ENCODE data around the gene SUCO.

The SUCO gene

GRCh38 chr1:172547071-172547470 is 14.1 kb downstream of the SUCO start:
- H3K36me3 ChIP-seq (ENCODE audit: control insufficient read depth, insufficient read depth, low read length) = no peaks in the 10 kb centered on the region
- H3K9me3 ChIP-seq (ENCODE audit: control insufficient read depth, insufficient read depth, low read length) = no peaks in the 10 kb centered on the region
- peaks cover 28% of the 10 kb centered on the region for H3K4me1 ChIP-seq (ENCODE audit: control insufficient read depth, insufficient read depth, low read length)
- no peak overlapping the region for H3K9ac ChIP-seq (ENCODE audit: low read depth, low read length)
- no peak overlapping the region for H3K4me3 ChIP-seq (ENCODE audit: low read depth, low read length)
- H3K27me3 ChIP-seq (ENCODE audit: control insufficient read depth, insufficient read depth, low read length) = no peaks in the 10 kb centered on the region

GRCh38 chr1:172549621-172550280 is 16.8 kb downstream of the SUCO start:
- H3K27me3 ChIP-seq (ENCODE audit: control insufficient read depth, insufficient read depth, low read length) = no peaks in the 10 kb centered on the region
- H3K36me3 ChIP-seq (ENCODE audit: control insufficient read depth, insufficient read depth, low read length) = no peaks in the 10 kb centered on the region
- peaks cover 18% of the 10 kb centered on the region for H3K4me1 ChIP-seq (ENCODE audit: control insufficient read depth, insufficient read depth, low read length)
- no peak overlapping the region for H3K4me3 ChIP-seq (ENCODE audit: low read depth, low read length)
- no peak overlapping the region for H3K9ac ChIP-seq (ENCODE audit: low read depth, low read length)
- H3K9me3 ChIP-seq (ENCODE audit: control insufficient read depth, insufficient read depth, low read length) = no peaks in the 10 kb centered on the region

DNA sequence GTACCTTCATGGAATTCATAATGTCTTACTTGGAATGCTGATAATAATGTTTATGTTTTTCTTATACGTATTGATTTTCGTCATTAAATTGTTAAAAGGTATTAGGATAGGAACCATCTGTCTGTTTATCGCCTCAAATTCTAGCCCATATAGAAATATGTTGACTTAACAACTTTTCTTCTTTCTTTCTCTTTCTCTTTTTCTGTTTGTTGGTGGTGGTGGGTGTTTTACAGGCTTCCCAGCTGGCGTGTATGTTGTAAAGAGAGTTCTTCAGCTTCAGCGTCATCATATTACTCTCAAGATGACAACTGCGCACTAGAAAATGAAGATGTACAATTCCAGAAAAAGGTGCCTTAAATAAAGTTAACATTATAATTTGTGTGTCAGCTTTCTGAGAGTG is 18.3 kb downstream of the SUCO start:
- no peaks in the 10 kb centered on the region for H3K36me3 ChIP-seq (ENCODE audit: control insufficient read depth, insufficient read depth, low read length)
- H3K27me3 ChIP-seq (ENCODE audit: control insufficient read depth, insufficient read depth, low read length) = no peaks in the 10 kb centered on the region
- H3K9me3 ChIP-seq (ENCODE audit: control insufficient read depth, insufficient read depth, low read length) = no peaks in the 10 kb centered on the region
- H3K4me1 ChIP-seq (ENCODE audit: control insufficient read depth, insufficient read depth, low read length) = peaks cover 10% of the 10 kb centered on the region
- H3K4me3 ChIP-seq (ENCODE audit: low read depth, low read length) = no peak overlapping the region
- no peak overlapping the region for H3K9ac ChIP-seq (ENCODE audit: low read depth, low read length)

DNA sequence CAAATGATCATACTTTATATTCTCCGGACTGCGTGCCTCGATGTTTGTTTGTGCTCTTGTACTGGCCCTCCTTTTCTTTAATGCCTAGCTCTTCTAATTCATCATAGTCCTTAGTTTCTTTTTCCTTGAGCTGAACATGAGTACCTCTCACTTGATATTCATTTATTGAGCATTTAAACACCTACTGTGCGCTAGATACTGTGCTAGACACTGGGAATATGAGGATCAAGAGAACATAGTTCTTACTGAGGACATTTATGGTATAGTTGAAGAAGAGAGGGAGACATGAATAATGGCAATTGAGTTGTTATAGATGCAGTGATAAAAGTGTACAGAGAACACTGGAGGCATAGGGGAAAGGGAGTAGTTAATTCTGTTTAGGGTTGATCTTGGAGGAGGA is 22.0 kb downstream of the SUCO start:
- H3K4me3 ChIP-seq (ENCODE audit: low read depth, low read length) = no peak overlapping the region
- H3K27me3 ChIP-seq (ENCODE audit: control insufficient read depth, insufficient read depth, low read length) = no peaks in the 10 kb centered on the region
- H3K9ac ChIP-seq (ENCODE audit: low read depth, low read length) = no peak overlapping the region
- H3K36me3 ChIP-seq (ENCODE audit: control insufficient read depth, insufficient read depth, low read length) = peaks cover 5% of the 10 kb centered on the region
- H3K4me1 ChIP-seq (ENCODE audit: control insufficient read depth, insufficient read depth, low read length) = peaks cover under 1% of the 10 kb centered on the region
- H3K9me3 ChIP-seq (ENCODE audit: control insufficient read depth, insufficient read depth, low read length) = no peaks in the 10 kb centered on the region

GRCh38 chr1:172556461-172556860 is 23.5 kb downstream of the SUCO start:
- Histone ChIP-seq H3K4me1 (ENCODE audit: control insufficient read depth, insufficient read depth, low read length) (no peaks in the 10 kb centered on the region), H3K36me3 (ENCODE audit: control insufficient read depth, insufficient read depth, low read length) (peaks cover 5% of the 10 kb centered on the region), H3K4me3 (ENCODE audit: low read depth, low read length) (no peak overlapping the region), H3K9me3 (ENCODE audit: control insufficient read depth, insufficient read depth, low read length) (no peaks in the 10 kb centered on the region), H3K27me3 (ENCODE audit: control insufficient read depth, insufficient read depth, low read length) (no peaks in the 10 kb centered on the region), H3K9ac (ENCODE audit: low read depth, low read length) (no peak overlapping the region)

DNA sequence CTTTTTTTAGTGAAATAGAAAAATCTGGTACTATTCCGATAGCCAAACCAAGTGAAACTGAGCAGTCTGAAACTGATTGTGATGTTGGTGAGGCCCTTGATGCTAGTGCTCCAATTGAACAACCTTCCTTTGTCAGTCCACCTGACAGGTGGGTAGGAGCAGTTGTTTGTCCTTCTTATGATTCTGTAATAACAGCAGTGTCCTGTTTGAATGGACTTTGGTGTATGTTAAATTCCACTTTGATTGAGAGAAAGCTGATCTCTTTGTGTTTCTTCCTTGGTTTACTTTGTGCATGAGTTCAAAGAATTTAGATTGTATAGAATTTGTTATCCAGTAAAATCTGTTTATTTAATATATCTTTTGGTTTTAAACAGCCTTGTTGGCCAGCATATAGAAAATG is 24.3 kb downstream of the SUCO start:
- H3K9me3 ChIP-seq (ENCODE audit: control insufficient read depth, insufficient read depth, low read length) = no peaks in the 10 kb centered on the region
- H3K9ac ChIP-seq (ENCODE audit: low read depth, low read length) = no peak overlapping the region
- H3K36me3 ChIP-seq (ENCODE audit: control insufficient read depth, insufficient read depth, low read length) = peaks cover 5% of the 10 kb centered on the region
- H3K4me1 ChIP-seq (ENCODE audit: control insufficient read depth, insufficient read depth, low read length) = no peaks in the 10 kb centered on the region
- H3K4me3 ChIP-seq (ENCODE audit: low read depth, low read length) = no peak overlapping the region
- no peaks in the 10 kb centered on the region for H3K27me3 ChIP-seq (ENCODE audit: control insufficient read depth, insufficient read depth, low read length)

DNA sequence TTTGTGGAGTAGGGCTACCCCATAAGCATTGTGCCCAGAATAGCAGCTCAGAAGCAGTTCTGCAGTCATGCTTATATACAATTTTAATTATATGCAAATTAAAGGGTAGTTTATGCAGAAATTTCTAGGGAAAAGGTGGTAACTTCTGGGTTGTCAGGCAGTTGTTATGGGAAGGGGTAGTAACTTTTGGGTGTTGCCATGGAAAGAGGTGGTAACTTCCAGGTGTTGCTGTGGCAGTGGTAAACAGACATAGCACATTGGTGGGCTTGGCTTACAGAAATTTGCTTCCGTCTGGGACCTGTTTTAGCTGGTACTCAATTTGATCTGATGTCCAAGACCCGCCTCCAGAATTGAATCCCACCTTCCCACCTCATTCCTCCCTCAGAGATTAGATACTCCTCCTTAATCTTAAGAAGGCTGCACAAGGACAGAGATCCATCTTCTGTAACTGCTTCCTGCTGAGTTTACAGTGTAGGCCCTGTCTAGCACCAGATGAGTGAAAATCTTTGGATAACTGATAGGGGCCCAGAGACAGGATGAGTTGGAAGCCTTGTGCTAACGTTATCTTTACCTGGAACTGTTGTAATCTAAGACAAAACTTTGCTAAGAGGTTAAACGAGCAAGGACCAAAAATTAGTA is 26.7 kb downstream of the SUCO start:
- Histone ChIP-seq H3K9me3 (ENCODE audit: control insufficient read depth, insufficient read depth, low read length) (no peaks in the 10 kb centered on the region), H3K27me3 (ENCODE audit: control insufficient read depth, insufficient read depth, low read length) (no peaks in the 10 kb centered on the region), H3K4me1 (ENCODE audit: control insufficient read depth, insufficient read depth, low read length) (no peaks in the 10 kb centered on the region), H3K9ac (ENCODE audit: low read depth, low read length) (no peak overlapping the region), H3K4me3 (ENCODE audit: low read depth, low read length) (no peak overlapping the region), H3K36me3 (ENCODE audit: control insufficient read depth, insufficient read depth, low read length) (peaks cover 13% of the 10 kb centered on the region)

DNA sequence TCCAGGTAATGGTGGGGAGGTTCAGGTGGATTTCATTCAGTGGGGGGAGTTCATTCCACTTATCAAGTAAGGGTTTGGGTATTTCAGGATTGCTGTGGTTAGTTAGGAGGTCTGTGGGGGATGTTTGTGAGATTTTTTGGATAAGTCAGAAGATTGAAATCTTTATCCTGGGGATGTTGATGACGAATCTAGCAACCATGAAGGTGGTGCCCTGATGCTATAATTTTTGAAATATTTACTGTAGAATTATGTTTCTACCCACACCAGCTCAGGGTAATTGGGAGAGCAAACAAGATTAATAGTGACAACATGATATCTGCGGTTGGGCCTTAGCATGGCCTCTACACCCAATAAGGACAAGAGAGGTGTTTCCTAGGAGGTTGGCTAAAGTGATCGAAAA is 28.3 kb downstream of the SUCO start:
- Histone ChIP-seq H3K4me1 (ENCODE audit: control insufficient read depth, insufficient read depth, low read length) (no peaks in the 10 kb centered on the region), H3K9me3 (ENCODE audit: control insufficient read depth, insufficient read depth, low read length) (no peaks in the 10 kb centered on the region), H3K36me3 (ENCODE audit: control insufficient read depth, insufficient read depth, low read length) (peaks cover 18% of the 10 kb centered on the region), H3K27me3 (ENCODE audit: control insufficient read depth, insufficient read depth, low read length) (no peaks in the 10 kb centered on the region), H3K9ac (ENCODE audit: low read depth, low read length) (no peak overlapping the region), H3K4me3 (ENCODE audit: low read depth, low read length) (no peak overlapping the region)

DNA sequence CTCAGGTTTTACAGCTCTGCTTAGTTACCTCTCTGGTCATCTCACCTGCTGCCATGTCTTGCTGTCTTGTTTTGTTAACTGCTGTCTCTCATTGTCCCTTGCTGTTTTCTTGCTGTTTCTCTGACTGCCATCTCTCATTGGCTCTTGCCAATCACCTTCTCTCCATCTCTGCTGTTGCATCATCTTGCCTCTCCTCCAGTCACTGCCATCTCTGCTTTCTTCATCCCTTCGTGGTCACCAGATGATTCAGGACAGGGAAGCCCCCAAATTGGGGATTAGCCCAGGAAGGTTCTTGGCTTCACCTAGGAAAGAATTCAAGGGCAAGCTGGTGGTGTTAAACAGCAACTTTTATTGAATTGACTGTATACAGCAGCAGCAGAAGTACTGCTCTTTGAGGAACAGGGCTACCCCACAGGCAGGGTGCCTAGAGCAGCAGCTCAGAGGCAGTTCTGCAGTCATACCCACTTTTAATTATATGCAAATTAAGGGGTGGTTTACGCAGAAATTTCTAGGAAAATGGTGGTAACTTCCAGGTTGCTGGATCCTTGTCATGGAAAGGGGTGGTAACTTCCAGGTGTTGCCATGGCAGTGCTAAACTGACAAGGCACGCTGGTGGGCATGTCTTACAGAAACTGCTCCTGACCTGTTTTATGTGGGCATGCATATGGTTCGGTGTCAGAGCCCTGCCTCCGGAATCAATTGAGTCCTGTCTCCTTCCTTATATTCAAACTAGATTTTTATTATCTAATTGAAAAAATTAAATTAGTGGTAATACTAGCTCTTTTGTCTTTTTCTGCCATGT is 33.4 kb downstream of the SUCO start:
- H3K9me3 ChIP-seq (ENCODE audit: control insufficient read depth, insufficient read depth, low read length) = no peaks in the 10 kb centered on the region
- no peaks in the 10 kb centered on the region for H3K27me3 ChIP-seq (ENCODE audit: control insufficient read depth, insufficient read depth, low read length)
- H3K9ac ChIP-seq (ENCODE audit: low read depth, low read length) = no peak overlapping the region
- H3K36me3 ChIP-seq (ENCODE audit: control insufficient read depth, insufficient read depth, low read length) = peaks cover 29% of the 10 kb centered on the region
- no peaks in the 10 kb centered on the region for H3K4me1 ChIP-seq (ENCODE audit: control insufficient read depth, insufficient read depth, low read length)
- no peak overlapping the region for H3K4me3 ChIP-seq (ENCODE audit: low read depth, low read length)

GRCh38 chr1:172567720-172568119 is 34.8 kb downstream of the SUCO start:
- H3K9me3 ChIP-seq (ENCODE audit: control insufficient read depth, insufficient read depth, low read length) = no peaks in the 10 kb centered on the region
- H3K9ac ChIP-seq (ENCODE audit: low read depth, low read length) = no peak overlapping the region
- H3K4me1 ChIP-seq (ENCODE audit: control insufficient read depth, insufficient read depth, low read length) = no peaks in the 10 kb centered on the region
- peaks cover 29% of the 10 kb centered on the region for H3K36me3 ChIP-seq (ENCODE audit: control insufficient read depth, insufficient read depth, low read length)
- no peaks in the 10 kb centered on the region for H3K27me3 ChIP-seq (ENCODE audit: control insufficient read depth, insufficient read depth, low read length)
- no peak overlapping the region for H3K4me3 ChIP-seq (ENCODE audit: low read depth, low read length)

- Histone ChIP-seq H3K9ac (ENCODE audit: low read depth, low read length) (no peak overlapping the region), H3K4me1 (ENCODE audit: control insufficient read depth, insufficient read depth, low read length) (no peaks in the 10 kb centered on the region), H3K4me3 (ENCODE audit: low read depth, low read length) (no peak overlapping the region), H3K9me3 (ENCODE audit: control insufficient read depth, insufficient read depth, low read length) (no peaks in the 10 kb centered on the region), H3K27me3 (ENCODE audit: control insufficient read depth, insufficient read depth, low read length) (no peaks in the 10 kb centered on the region), H3K36me3 (ENCODE audit: control insufficient read depth, insufficient read depth, low read length) (peaks cover 11% of the 10 kb centered on the region)
These were observed 41.1 kb downstream of the SUCO start for GRCh38 chr1:172574080-172574479.

GRCh38 chr1:172578586-172578985 is 45.6 kb downstream of the SUCO start:
- Histone ChIP-seq H3K4me3 (ENCODE audit: low read depth, low read length) (no peak overlapping the region), H3K4me1 (ENCODE audit: control insufficient read depth, insufficient read depth, low read length) (peaks cover 12% of the 10 kb centered on the region), H3K9me3 (ENCODE audit: control insufficient read depth, insufficient read depth, low read length) (no peaks in the 10 kb centered on the region), H3K36me3 (ENCODE audit: control insufficient read depth, insufficient read depth, low read length) (peaks cover 2% of the 10 kb centered on the region), H3K27me3 (ENCODE audit: control insufficient read depth, insufficient read depth, low read length) (no peaks in the 10 kb centered on the region), H3K9ac (ENCODE audit: low read depth, low read length) (no peak overlapping the region)

Measured in iPS-15b (cell line).